OCI-LY1 (cell line): Measurements from ENCODE around the gene MRM2.

Experiments used
- CTCF ChIP-seq: fragments of 200-600 bp; sonication (generic), shearing (Covaris generic); IDR thresholded peaks from 2 replicates; pipeline ENCODE4 v1.5.1; 2017; ENCODE audit warnings: mild to moderate bottlenecking, antibody characterized with exemption, low read length, moderate library complexity, mixed read lengths
- EZH2 ChIP-seq: fragments of 200-600 bp; sonication (generic), shearing (Covaris generic); IDR thresholded peaks from 2 replicates; pipeline ENCODE4 v1.8.0; 2017; ENCODE audit warnings: borderline replicate concordance, mixed run types, mild to moderate bottlenecking, antibody characterized with exemption, low read length, moderate library complexity, mixed read lengths

GRCh38 chr7:2255145-2256139, 13.4 kb upstream of the MRM2 start:
- no peak for TF ChIP-seq CTCF
- no peak for TF ChIP-seq EZH2
